Cardiac muscle cell (in vitro differentiated cells and primary cell): ENCODE data around the gene GMPS. TPM values are rescaled to one million over a fixed set of nuclear protein-coding genes. Genes with fewer than 3 reads are reported as not detected.

Experiments used
- DNase-seq, 2 donors: peaks; one replicate each; pipeline versions ENCODE4 v3.0.0 to v3.0.0-alpha.2; 2010 to 2017; ENCODE audit warnings: low read depth in 1 of 2, low spot score in 1 of 2
- H3K27ac ChIP-seq: fragments of 200-600 bp; sonication (generic); 2 replicates; pipeline ENCODE4 v1.5.1; 2016
- H3K27me3 ChIP-seq: fragments of 200-600 bp; sonication (generic); 2 replicates; pipeline ENCODE4 v1.6.0; 2016; ENCODE audit warnings: control low read depth
- H3K36me3 ChIP-seq: fragments of 200-600 bp; sonication (generic); 2 replicates; pipeline ENCODE4 v1.5.1; 2016; ENCODE audit warnings: control low read depth
- H3K4me1 ChIP-seq: fragments of 200-600 bp; sonication (generic); 2 replicates; pipeline ENCODE4 v1.8.1; 2017; ENCODE audit warnings: low read depth, mild to moderate bottlenecking, mixed run types
- H3K4me3 ChIP-seq: fragments of 200-600 bp; sonication (generic); 2 replicates; pipeline ENCODE4 v1.5.1; 2016; ENCODE audit warnings: mild to moderate bottlenecking
- H3K9me3 ChIP-seq: fragments of 200-600 bp; sonication (generic); 2 replicates; pipeline ENCODE4 v1.5.1; 2017; ENCODE audit warnings: low read depth, mild to moderate bottlenecking, control low read depth
- polyA plus RNA-seq: library from polyadenylated mRNA; unstranded; fragments of >200 nt; fragmentation: Nextera tagmentation; extraction: Ambion mirVana; gene quantifications from 2 replicates; pipeline ENCODE4 v1.2.1, GENCODE V29; 2016
- total RNA-seq: library from RNA; depleted of rRNA; stranded (reverse); fragments of >200 nt; gene quantifications from 2 replicates; pipeline ENCODE4 v1.2.3, GENCODE V29; 2016
- TF ChIP-seq, protein P1 (sequence below): IDR thresholded peaks from 2 replicates; pipeline ENCODE4 v1.5.1; 2012; ENCODE audit warnings: low read depth, mild to moderate bottlenecking, low read length

Gene GMPS
- total and polyA plus RNA-seq, 2 experiments from 2014 or later = 44.9 to 83.1 TPM

- TF ChIP-seq, protein P1, sequence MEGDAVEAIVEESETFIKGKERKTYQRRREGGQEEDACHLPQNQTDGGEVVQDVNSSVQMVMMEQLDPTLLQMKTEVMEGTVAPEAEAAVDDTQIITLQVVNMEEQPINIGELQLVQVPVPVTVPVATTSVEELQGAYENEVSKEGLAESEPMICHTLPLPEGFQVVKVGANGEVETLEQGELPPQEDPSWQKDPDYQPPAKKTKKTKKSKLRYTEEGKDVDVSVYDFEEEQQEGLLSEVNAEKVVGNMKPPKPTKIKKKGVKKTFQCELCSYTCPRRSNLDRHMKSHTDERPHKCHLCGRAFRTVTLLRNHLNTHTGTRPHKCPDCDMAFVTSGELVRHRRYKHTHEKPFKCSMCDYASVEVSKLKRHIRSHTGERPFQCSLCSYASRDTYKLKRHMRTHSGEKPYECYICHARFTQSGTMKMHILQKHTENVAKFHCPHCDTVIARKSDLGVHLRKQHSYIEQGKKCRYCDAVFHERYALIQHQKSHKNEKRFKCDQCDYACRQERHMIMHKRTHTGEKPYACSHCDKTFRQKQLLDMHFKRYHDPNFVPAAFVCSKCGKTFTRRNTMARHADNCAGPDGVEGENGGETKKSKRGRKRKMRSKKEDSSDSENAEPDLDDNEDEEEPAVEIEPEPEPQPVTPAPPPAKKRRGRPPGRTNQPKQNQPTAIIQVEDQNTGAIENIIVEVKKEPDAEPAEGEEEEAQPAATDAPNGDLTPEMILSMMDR = no peak
- no peaks in the 10 kb centered on the region for H3K27me3 ChIP-seq
- no peak overlapping the region for H3K27ac ChIP-seq
- DNase-seq = peak in 1 of 2 donors; percentile 74
- H3K36me3 ChIP-seq = peaks cover 19% of the 10 kb centered on the region
- H3K9me3 ChIP-seq = no peaks in the 10 kb centered on the region
- H3K4me1 ChIP-seq = peaks cover 12% of the 10 kb centered on the region
- H3K4me3 ChIP-seq = no peak overlapping the region
These were observed 20.3 kb downstream of the GMPS start for GRCh38 chr3:155890671-155891190.

- H3K4me1 ChIP-seq = peaks cover 12% of the 10 kb centered on the region
- peaks cover 19% of the 10 kb centered on the region for H3K36me3 ChIP-seq
- no peaks in the 10 kb centered on the region for H3K27me3 ChIP-seq
- no peak for DNase-seq
- H3K9me3 ChIP-seq = no peaks in the 10 kb centered on the region
- H3K27ac ChIP-seq = no peak overlapping the region
- TF ChIP-seq, protein P1 = no peak
- no peak overlapping the region for H3K4me3 ChIP-seq
These were observed 20.9 kb downstream of the GMPS start for GRCh38 chr3:155891321-155891720.

DNA sequence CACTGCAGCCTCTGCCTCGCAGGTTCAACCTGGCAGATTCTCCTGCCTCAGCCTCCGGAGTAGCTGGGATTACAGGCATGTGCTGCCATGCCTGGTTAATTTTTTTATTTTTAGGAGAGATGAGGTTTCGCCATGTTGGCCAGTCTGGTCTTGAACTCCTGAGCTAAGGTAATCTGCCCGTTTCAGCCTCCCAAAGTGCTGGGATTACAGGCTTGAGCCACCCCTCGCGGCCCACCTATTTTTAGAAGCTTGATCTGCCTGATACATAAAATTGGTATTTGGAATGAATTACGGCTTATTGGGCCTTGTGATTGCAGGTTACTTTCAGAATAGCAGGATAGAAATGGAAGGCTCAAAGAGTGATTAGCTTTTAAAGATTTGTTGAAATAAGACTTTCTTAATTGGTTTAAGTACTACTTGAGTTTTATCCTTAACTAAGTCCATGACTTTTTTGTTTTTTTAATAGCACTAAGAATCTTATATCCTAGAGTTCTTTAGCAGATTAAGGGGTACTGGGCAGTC is 25.0 kb downstream of the GMPS start:
- TF ChIP-seq, protein P1 = no peak
- no peak for DNase-seq
- no peak overlapping the region for H3K27ac ChIP-seq
- no peaks in the 10 kb centered on the region for H3K27me3 ChIP-seq
- H3K4me3 ChIP-seq = no peak overlapping the region
- peaks cover 48% of the 10 kb centered on the region for H3K36me3 ChIP-seq
- H3K4me1 ChIP-seq = peaks cover 2% of the 10 kb centered on the region
- H3K9me3 ChIP-seq = no peaks in the 10 kb centered on the region

DNA sequence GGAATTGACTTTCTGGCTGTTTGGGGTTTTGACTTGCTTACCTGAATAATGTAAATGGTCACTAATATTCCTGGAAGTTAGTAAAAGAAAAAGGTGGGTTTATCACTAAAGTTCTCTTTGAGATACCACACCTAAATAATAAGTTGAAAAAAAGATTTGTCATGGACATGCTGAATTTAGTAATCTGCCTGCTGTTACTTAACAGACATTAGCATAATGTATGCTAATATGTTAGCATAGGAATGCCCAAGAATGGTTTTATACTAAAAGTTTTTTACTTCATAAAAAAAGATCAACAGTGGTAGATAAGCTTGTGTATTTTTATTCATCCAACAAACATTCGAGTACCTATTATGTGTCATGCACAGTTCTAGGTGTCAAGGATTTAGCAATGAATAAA is 36.5 kb downstream of the GMPS start:
- H3K36me3 ChIP-seq = peaks cover 50% of the 10 kb centered on the region
- no peak overlapping the region for H3K27ac ChIP-seq
- H3K9me3 ChIP-seq = no peaks in the 10 kb centered on the region
- H3K27me3 ChIP-seq = no peaks in the 10 kb centered on the region
- H3K4me1 ChIP-seq = no peaks in the 10 kb centered on the region
- no peak for DNase-seq
- no peak overlapping the region for H3K4me3 ChIP-seq
- TF ChIP-seq, protein P1 = no peak

DNA sequence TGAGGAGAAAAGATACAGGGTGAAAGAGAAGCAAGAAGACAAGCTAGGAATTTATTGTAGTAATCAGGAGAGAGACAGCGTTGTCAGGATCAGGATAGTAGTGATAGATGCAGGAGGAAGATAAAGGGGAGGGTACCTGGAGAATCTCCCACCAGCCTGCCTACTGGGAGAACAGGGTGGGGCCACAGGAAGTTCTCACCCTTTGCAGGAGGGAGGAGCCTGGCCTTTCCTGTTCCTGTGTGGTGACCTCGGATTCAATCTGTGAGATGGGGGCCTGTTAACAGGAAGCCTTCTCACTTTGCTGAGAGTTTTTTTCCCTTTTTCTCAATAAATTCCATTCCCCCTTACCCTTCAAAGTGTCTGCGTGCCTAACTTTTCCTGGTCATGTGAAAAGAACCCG is 37.6 kb downstream of the GMPS start:
- Histone ChIP-seq H3K27ac (no peak overlapping the region), H3K27me3 (no peaks in the 10 kb centered on the region), H3K4me3 (no peak overlapping the region), H3K4me1 (no peaks in the 10 kb centered on the region), H3K9me3 (no peaks in the 10 kb centered on the region), H3K36me3 (peaks cover 50% of the 10 kb centered on the region)
- TF ChIP-seq, protein P1 = no peak
- DNase-seq = no peak
